GM18505 (cell line): Measurements from ENCODE around the gene ZMYM5.
"Not testable (repeated sequence)": the region's sequence is repeated elsewhere in the genome, so short reads cannot be mapped to it uniquely, and the experiment has no call there.

Experiments
- ATAC-seq: cut with Tn5 transposase; IDR thresholded peaks from one replicate; pipeline ENCODE4 v1.9.1; 2021; ENCODE audit not compliant: unreplicated experiment
- POLR2A ChIP-seq: IDR thresholded peaks from 4 replicates; pipeline ENCODE4 v1.6.1; 2011; ENCODE audit warnings: borderline replicate concordance; ENCODE audit not compliant: insufficient read depth, insufficient read length; ENCODE audit errors: extremely low read depth

The ZMYM5 gene

GRCh38 chr13:19860884-19861655, 2.4 kb downstream of the ZMYM5 start:
- no peak for TF ChIP-seq POLR2A
- ATAC-seq, result no peak

- ATAC-seq, result not testable (repeated sequence)
These were observed 5.8 kb downstream of the ZMYM5 start for GRCh38 chr13:19857637-19858036.

- ATAC-seq, result no peak
These were observed 10.7 kb downstream of the ZMYM5 start for GRCh38 chr13:19852766-19853165.

GRCh38 chr13:19845758-19846157, 17.7 kb downstream of the ZMYM5 start:
- TF ChIP-seq POLR2A, result no peak
- ATAC-seq, result no peak

More at GRCh38 chr13:19852766-19853165, 10.7 kb downstream of the ZMYM5 start:
- TF ChIP-seq POLR2A, result no peak

DNA sequence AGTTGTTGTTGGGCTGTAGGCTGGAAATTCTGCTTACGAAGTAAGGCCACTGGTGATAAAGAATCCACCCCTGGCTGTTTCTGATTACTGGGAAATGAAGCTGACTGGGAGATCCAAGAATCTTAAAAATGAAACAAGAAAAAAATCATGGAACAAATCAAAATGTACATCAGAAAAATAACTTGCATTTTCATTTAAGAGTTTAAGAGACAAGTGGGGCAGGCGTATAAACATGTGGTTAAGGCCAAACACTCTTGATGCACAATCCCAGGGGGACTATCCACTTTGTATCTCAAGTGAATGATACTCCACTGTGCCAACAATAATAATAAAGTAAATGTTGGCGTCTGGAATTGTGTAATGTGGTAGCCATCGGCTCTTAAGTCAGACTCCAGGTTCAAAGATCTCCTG, 24.6 kb downstream of the ZMYM5 start:
- TF ChIP-seq POLR2A, result no peak

DNA sequence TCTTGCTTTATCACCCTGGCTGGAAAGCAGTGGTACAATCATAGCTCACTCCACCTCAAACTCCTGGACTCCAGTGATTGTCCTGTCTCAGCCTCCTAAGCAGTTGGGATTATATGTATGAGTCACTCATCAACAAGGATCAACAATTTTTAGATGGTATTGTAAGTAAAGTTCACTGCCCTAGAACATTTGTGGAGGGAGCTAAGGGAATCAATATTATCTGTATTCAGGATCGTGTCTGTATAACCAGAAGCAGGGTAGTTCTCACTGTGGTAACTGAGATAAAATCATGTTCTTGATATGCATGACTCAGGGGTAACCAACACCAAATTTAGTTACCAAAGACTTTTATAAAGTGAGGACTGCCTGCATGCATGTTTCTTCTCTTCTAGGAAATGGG, 27.0 kb downstream of the ZMYM5 start:
- ATAC-seq, result no peak
- no peak for TF ChIP-seq POLR2A

More for the DNA sequence above, 24.6 kb downstream of the ZMYM5 start:
- no peak for ATAC-seq

DNA sequence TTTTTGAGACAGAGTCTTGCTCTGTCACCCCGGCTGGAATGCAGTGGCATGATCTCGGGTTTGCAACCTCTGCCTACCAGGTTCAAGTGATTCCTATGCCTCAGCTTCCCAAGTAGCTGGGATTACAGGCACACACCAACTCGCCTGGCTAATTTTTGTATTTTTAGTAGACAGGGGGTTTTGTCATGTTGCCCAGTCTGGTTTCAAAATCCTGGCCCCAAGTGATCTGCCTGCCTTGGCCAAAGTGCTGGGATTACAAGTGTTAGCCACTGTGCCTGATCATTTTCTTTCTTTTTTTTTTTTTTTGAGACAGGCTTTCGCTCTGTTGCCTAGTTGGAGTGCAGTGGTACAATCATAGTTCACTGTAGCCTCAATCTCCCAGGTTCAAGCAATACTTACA, 28.7 kb downstream of the ZMYM5 start:
- ATAC-seq, result no peak
- no peak for TF ChIP-seq POLR2A

- no peak for ATAC-seq
- TF ChIP-seq POLR2A, result no peak
These were observed 40.8 kb downstream of the ZMYM5 start for GRCh38 chr13:19822673-19823072.

GRCh38 chr13:19818223-19818842, 45.1 kb downstream of the ZMYM5 start:
- TF ChIP-seq POLR2A, result no peak
- ATAC-seq, result no peak

GRCh38 chr13:19817510-19818158, 45.8 kb downstream of the ZMYM5 start:
- no peak for ATAC-seq
- no peak for TF ChIP-seq POLR2A

DNA sequence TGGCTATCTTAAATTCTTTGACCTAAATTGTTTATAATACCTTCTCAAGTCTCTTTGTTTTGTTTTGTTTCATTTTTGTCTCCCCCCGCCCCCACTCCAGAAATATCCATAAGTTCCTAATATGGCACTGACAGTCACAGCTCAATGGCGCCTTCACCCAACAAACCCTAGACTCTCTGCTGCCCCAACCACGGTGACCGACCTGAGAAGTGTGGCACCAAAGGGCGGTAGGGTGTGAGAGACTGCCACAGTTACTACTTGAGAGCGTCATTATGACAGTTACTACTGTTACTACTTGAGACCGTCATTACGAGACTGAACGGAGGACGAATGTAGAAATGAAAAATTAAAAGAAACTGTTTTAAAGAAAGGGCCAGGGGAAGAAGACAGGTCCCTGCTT, 46.3 kb downstream of the ZMYM5 start:
- no peak for TF ChIP-seq POLR2A
- ATAC-seq, result no peak

GRCh38 chr13:19815842-19816241, 47.6 kb downstream of the ZMYM5 start:
- ATAC-seq, result not testable (repeated sequence)

DNA sequence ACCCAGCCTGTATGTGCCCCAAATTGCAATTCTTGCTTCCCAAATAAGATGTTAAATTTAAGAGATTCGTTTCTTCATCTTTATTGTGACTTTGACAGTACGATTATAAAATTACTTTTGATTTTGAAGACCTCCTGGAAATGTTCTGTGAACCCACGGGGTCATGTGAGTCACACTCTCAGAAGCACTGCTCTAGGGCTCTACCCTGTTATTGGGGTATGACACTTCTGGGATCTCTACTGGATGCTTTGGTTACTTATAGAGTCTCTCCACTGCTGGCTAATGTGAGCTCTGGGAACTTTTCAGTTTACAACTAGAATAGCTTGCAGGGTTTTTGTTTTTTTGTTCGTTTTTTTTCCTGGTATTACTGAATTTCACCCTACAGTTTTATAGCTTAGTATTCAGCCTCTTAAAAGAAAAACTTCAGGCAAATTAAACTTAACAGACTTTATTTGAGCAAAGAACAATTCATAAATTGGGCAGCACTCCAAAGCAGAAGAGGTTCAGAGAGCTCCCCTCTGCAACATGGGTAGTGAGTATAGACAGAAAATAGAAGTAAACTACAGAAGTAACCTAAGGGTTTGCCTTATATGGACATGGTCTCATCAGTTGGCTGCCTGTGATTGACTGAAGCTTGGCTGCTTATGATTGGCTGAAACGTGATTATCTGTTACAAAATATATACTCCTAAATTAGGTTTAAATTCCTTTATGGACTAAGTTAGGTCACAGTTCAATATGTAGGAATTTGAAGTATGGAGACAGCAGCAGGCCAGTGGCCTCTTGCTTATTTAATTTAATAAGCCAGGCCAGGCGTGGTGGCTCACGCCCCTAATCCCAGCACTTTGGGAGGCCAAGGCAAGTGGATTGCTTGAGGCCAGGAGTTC, 52.2 kb downstream of the ZMYM5 start:
- no peak for TF ChIP-seq POLR2A
- no peak for ATAC-seq
